GM23338 (cell line): ENCODE data around the gene RAD50. TPM values are rescaled to one million over a fixed set of nuclear protein-coding genes. Genes with fewer than 3 reads are reported as not detected.

ENCODE experiments used
- ATAC-seq: fragments of 200-7000 bp; cut with Tn5 transposase; 3 replicates; pipeline ENCODE4 v1.9.1; 2020
- DNase-seq: peaks from one replicate; pipeline ENCODE4 v3.0.0-alpha.2; 2015; ENCODE audit warnings: low spot score
- H2AFZ ChIP-seq: fragments of 200-600 bp; sonication (generic); 2 replicates; pipeline ENCODE4 v1.8.0; 2016; ENCODE audit warnings: antibody characterized with exemption, mild to moderate bottlenecking, moderate library complexity
- H3F3A ChIP-seq: fragments of 200-600 bp; sonication (generic); replicated peaks from 2 replicates; pipeline ENCODE4 v1.8.0; 2017; ENCODE audit warnings: antibody characterized with exemption, mixed run types, low read depth
- H3K27ac ChIP-seq: fragments of 200-600 bp; sonication (generic); 2 replicates; pipeline ENCODE4 v1.6.1; 2016; ENCODE audit warnings: low read depth
- H3K27me3 ChIP-seq: fragments of 200-600 bp; sonication (generic); 2 replicates; pipeline ENCODE4 v1.8.0; 2016; ENCODE audit warnings: mild to moderate bottlenecking, mixed run types, moderate library complexity; ENCODE audit not compliant: insufficient read depth
- H3K36me3 ChIP-seq: fragments of 200-600 bp; sonication (generic); 2 replicates; pipeline ENCODE4 v1.8.0; 2016; ENCODE audit warnings: mild to moderate bottlenecking; ENCODE audit not compliant: insufficient read depth
- H3K4me1 ChIP-seq: fragments of 200-600 bp; sonication (generic); 2 replicates; pipeline ENCODE4 v1.8.0; 2016; ENCODE audit warnings: mild to moderate bottlenecking, moderate library complexity; ENCODE audit not compliant: insufficient read depth
- H3K4me2 ChIP-seq: fragments of 200-600 bp; sonication (generic); 2 replicates; pipeline ENCODE4 v1.7.1; 2017; ENCODE audit warnings: mixed run types
- H3K4me3 ChIP-seq: fragments of 200-600 bp; sonication (generic); 2 replicates; pipeline ENCODE4 v1.6.1; 2016; ENCODE audit warnings: mixed run types
- H3K79me2 ChIP-seq: fragments of 200-600 bp; sonication (generic); replicated peaks from 2 replicates; pipeline ENCODE4 v1.8.0; 2017; ENCODE audit warnings: mild to moderate bottlenecking; ENCODE audit not compliant: insufficient read depth
- H3K9me2 ChIP-seq: fragments of 200-600 bp; sonication (generic); 2 replicates; pipeline ENCODE4 v1.8.0; 2017; ENCODE audit not compliant: insufficient read depth
- H4K20me1 ChIP-seq: fragments of 200-600 bp; sonication (generic); replicated peaks from 2 replicates; pipeline ENCODE4 v1.8.0; 2017; ENCODE audit warnings: mild to moderate bottlenecking; ENCODE audit not compliant: insufficient read depth
- H3K27ac Mint-ChIP-seq: 2 replicates; pipeline ENCODE4 v1.8.0; 2020; ENCODE audit warnings: inconsistent platforms, mild to moderate bottlenecking, moderate library complexity, mixed read lengths
- H3K27me3 Mint-ChIP-seq: 3 replicates; pipeline ENCODE4 v1.8.0; 2022; ENCODE audit warnings: low read depth, mild to moderate bottlenecking, moderate library complexity, mixed read lengths, inconsistent platforms; ENCODE audit not compliant: insufficient read depth, poor library complexity
- H3K36me3 Mint-ChIP-seq: 3 replicates; pipeline ENCODE4 v1.8.0; 2021; ENCODE audit warnings: low read depth, mild to moderate bottlenecking, inconsistent platforms, moderate library complexity, mixed read lengths
- H3K4me1 Mint-ChIP-seq: 3 replicates; pipeline ENCODE4 v1.8.0; 2020; ENCODE audit warnings: mild to moderate bottlenecking, inconsistent platforms, mixed read lengths
- H3K4me3 Mint-ChIP-seq: 3 replicates; pipeline ENCODE4 v1.8.0; 2021; ENCODE audit warnings: moderate library complexity, mild to moderate bottlenecking, inconsistent platforms, mixed read lengths
- H3K9me3 Mint-ChIP-seq: 3 replicates; pipeline ENCODE4 v1.8.0; 2020; ENCODE audit warnings: moderate library complexity, mild to moderate bottlenecking, inconsistent platforms, mixed read lengths
- EZH2 ChIP-seq: fragments of 200-600 bp; sonication (generic); IDR thresholded peaks from one replicate; pipeline ENCODE4 v1.8.0; 2017; ENCODE audit warnings: antibody characterized with exemption, mild to moderate bottlenecking, low read depth; ENCODE audit not compliant: unreplicated experiment
- EZH2phosphoT487 ChIP-seq: fragments of 200-600 bp; sonication (generic); IDR thresholded peaks from one replicate; pipeline ENCODE4 v1.8.1; 2018; ENCODE audit warnings: antibody characterized with exemption; ENCODE audit not compliant: unreplicated experiment
- POLR2AphosphoS5 ChIP-seq: IDR thresholded peaks from 2 replicates; pipeline ENCODE4 v1.6.1; 2016; ENCODE audit warnings: antibody characterized with exemption, low read depth
- ZNF114 ChIP-seq: fragments of 250-450 bp; sonication (Bioruptor Pico); IDR thresholded peaks from 2 replicates; pipeline ENCODE4 v1.5.0; 2020; ENCODE audit warnings: mild to moderate bottlenecking, moderate library complexity
- polyA plus RNA-seq: library from polyadenylated mRNA; unstranded; fragments of >200 nt; fragmentation: Nextera tagmentation; extraction: Ambion mirVana; gene quantifications from 2 replicates; pipeline ENCODE4 v1.2.1, GENCODE V29; 2016
- total RNA-seq: library from RNA; depleted of rRNA; stranded (reverse); fragments of >200 nt; shearing (Covaris generic); gene quantifications from 2 replicates; pipeline ENCODE4 v1.2.3, GENCODE V29; 2014
- TF ChIP-seq, protein P1 (sequence below): IDR thresholded peaks from one replicate; pipeline ENCODE4 v1.6.1; 2018; ENCODE audit warnings: antibody characterized with exemption; ENCODE audit not compliant: unreplicated experiment
- TF ChIP-seq, protein P2 (sequence below): fragments of 250-450 bp; sonication (Bioruptor Pico); IDR thresholded peaks from 2 replicates; pipeline ENCODE4 v1.5.0; 2020; ENCODE audit warnings: mild to moderate bottlenecking, moderate library complexity
- TF ChIP-seq, protein P3 (sequence below), 2 experiments: fragments of 200-600 bp in 1 of 2; sonication (generic) in 1 of 2; conservative IDR thresholded peaks; 2 replicates each; pipeline versions ENCODE4 v1.5.1 to v1.6.1; 2016 to 2017; ENCODE audit warnings: antibody characterized with exemption in 2 of 2, low read depth in 2 of 2, mild to moderate bottlenecking in 2 of 2, moderate library complexity in 1 of 2

The RAD50 gene
- total and polyA plus RNA-seq, 2 experiments from 2014 or later = 27.0 to 52.2 TPM

DNA sequence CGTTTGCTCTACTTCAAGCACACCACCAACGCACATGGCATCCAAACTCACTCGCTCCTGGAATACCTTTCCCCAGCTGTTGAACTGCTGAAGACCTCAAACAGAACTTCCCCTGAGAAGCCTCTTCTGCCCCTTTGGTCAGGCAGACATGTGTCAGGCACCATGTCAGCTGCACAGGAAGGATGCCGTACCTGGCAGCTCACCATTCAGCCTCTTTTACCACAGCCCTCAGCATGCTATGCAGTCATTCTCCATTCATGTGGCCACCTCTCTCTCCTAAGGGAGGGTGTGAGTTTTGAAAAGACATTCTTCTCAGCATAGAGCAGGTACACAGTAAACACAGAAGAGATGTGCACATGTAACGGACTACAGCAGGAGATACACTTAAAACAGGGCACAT, 131.2 kb downstream of the RAD50 start (continued):
- TF ChIP-seq, protein P1, sequence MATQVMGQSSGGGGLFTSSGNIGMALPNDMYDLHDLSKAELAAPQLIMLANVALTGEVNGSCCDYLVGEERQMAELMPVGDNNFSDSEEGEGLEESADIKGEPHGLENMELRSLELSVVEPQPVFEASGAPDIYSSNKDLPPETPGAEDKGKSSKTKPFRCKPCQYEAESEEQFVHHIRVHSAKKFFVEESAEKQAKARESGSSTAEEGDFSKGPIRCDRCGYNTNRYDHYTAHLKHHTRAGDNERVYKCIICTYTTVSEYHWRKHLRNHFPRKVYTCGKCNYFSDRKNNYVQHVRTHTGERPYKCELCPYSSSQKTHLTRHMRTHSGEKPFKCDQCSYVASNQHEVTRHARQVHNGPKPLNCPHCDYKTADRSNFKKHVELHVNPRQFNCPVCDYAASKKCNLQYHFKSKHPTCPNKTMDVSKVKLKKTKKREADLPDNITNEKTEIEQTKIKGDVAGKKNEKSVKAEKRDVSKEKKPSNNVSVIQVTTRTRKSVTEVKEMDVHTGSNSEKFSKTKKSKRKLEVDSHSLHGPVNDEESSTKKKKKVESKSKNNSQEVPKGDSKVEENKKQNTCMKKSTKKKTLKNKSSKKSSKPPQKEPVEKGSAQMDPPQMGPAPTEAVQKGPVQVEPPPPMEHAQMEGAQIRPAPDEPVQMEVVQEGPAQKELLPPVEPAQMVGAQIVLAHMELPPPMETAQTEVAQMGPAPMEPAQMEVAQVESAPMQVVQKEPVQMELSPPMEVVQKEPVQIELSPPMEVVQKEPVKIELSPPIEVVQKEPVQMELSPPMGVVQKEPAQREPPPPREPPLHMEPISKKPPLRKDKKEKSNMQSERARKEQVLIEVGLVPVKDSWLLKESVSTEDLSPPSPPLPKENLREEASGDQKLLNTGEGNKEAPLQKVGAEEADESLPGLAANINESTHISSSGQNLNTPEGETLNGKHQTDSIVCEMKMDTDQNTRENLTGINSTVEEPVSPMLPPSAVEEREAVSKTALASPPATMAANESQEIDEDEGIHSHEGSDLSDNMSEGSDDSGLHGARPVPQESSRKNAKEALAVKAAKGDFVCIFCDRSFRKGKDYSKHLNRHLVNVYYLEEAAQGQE = no peak

DNA sequence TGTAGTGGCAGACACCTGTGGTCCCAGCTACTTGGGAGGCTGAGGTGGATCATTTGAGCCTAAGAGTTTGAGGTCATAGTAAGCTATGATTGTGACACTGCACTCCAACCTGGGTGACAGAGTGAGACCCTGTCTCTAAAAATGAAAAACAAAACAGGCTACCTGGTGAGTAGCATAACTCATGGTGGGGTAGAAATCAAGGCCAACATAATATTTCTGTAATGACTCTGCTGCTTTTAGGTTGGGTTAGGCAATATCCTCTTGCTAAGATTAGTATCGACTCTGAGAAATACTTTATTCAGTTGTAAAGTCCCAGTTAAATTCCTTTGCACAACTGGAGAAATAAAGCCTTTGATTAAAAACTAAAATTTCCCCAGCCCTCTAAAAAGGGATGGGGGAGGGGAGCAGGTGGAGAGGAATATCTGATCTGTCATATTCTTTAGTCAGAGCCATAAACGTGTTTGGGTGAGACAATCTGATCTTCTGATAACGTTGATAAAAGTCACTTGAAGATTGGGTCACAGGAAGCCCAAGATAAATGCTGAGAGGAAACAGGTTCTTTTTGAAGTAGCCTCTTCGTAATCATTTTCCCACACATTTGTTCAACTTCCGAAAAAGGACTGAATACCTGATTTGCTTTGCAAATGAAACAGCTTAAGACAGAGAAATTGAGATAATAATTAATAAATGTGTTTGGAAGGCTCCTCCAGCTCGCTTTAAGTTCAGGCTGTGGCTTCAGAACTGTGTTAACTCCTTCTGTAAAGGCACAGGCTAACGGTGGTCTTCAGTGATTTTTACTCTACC, 132.0 kb downstream of the RAD50 start:
- ATAC-seq (no peak), DNase-seq (no peak)
- Histone ChIP-seq H3K9me2 (no peaks in the 10 kb centered on the region), H3K36me3 (no peaks in the 10 kb centered on the region), H4K20me1 (no peaks in the 10 kb centered on the region), H3K79me2 (no peaks in the 10 kb centered on the region), H3K27ac (no peak overlapping the region), H3K4me2 (no peak overlapping the region), H3K4me1 (no peaks in the 10 kb centered on the region), H3K4me3 (no peak overlapping the region), H3F3A (no peaks in the 10 kb centered on the region), H2AFZ (no peak overlapping the region), H3K27me3 (no peaks in the 10 kb centered on the region)
- Mint-ChIP-seq H3K27me3 (peaks cover 5% of the 10 kb centered on the region), H3K4me1 (no peaks in the 10 kb centered on the region; the same call in 2 of the 3 replicates), H3K36me3 (no peaks in the 10 kb centered on the region), H3K27ac (no peak overlapping the region), H3K9me3 (no peaks in the 10 kb centered on the region), H3K4me3 (no peak overlapping the region)
- TF ChIP-seq EZH2 (no peak), POLR2AphosphoS5 (no peak), EZH2phosphoT487 (no peak), ZNF114 (CRISPR knock-in tag) (no peak)
- TF ChIP-seq, protein P2, sequence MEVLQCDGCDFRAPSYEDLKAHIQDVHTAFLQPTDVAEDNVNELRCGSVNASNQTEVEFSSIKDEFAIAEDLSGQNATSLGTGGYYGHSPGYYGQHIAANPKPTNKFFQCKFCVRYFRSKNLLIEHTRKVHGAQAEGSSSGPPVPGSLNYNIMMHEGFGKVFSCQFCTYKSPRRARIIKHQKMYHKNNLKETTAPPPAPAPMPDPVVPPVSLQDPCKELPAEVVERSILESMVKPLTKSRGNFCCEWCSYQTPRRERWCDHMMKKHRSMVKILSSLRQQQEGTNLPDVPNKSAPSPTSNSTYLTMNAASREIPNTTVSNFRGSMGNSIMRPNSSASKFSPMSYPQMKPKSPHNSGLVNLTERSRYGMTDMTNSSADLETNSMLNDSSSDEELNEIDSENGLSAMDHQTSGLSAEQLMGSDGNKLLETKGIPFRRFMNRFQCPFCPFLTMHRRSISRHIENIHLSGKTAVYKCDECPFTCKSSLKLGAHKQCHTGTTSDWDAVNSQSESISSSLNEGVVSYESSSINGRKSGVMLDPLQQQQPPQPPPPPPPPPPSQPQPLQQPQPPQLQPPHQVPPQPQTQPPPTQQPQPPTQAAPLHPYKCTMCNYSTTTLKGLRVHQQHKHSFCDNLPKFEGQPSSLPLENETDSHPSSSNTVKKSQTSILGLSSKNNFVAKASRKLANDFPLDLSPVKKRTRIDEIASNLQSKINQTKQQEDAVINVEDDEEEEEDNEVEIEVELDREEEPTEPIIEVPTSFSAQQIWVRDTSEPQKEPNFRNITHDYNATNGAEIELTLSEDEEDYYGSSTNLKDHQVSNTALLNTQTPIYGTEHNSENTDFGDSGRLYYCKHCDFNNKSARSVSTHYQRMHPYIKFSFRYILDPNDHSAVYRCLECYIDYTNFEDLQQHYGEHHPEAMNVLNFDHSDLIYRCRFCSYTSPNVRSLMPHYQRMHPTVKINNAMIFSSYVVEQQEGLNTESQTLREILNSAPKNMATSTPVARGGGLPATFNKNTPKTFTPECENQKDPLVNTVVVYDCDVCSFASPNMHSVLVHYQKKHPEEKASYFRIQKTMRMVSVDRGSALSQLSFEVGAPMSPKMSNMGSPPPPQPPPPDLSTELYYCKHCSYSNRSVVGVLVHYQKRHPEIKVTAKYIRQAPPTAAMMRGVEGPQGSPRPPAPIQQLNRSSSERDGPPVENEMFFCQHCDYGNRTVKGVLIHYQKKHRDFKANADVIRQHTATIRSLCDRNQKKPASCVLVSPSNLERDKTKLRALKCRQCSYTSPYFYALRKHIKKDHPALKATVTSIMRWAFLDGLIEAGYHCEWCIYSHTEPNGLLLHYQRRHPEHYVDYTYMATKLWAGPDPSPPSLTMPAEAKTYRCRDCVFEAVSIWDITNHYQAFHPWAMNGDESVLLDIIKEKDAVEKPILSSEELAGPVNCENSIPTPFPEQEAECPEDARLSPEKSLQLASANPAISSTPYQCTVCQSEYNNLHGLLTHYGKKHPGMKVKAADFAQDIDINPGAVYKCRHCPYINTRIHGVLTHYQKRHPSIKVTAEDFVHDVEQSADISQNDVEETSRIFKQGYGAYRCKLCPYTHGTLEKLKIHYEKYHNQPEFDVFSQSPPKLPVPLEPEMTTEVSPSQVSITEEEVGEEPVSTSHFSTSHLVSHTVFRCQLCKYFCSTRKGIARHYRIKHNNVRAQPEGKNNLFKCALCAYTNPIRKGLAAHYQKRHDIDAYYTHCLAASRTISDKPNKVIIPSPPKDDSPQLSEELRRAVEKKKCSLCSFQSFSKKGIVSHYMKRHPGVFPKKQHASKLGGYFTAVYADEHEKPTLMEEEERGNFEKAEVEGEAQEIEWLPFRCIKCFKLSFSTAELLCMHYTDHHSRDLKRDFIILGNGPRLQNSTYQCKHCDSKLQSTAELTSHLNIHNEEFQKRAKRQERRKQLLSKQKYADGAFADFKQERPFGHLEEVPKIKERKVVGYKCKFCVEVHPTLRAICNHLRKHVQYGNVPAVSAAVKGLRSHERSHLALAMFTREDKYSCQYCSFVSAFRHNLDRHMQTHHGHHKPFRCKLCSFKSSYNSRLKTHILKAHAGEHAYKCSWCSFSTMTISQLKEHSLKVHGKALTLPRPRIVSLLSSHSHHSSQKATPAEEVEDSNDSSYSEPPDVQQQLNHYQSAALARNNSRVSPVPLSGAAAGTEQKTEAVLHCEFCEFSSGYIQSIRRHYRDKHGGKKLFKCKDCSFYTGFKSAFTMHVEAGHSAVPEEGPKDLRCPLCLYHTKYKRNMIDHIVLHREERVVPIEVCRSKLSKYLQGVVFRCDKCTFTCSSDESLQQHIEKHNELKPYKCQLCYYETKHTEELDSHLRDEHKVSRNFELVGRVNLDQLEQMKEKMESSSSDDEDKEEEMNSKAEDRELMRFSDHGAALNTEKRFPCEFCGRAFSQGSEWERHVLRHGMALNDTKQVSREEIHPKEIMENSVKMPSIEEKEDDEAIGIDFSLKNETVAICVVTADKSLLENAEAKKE = no peak
- TF ChIP-seq, protein P3, sequence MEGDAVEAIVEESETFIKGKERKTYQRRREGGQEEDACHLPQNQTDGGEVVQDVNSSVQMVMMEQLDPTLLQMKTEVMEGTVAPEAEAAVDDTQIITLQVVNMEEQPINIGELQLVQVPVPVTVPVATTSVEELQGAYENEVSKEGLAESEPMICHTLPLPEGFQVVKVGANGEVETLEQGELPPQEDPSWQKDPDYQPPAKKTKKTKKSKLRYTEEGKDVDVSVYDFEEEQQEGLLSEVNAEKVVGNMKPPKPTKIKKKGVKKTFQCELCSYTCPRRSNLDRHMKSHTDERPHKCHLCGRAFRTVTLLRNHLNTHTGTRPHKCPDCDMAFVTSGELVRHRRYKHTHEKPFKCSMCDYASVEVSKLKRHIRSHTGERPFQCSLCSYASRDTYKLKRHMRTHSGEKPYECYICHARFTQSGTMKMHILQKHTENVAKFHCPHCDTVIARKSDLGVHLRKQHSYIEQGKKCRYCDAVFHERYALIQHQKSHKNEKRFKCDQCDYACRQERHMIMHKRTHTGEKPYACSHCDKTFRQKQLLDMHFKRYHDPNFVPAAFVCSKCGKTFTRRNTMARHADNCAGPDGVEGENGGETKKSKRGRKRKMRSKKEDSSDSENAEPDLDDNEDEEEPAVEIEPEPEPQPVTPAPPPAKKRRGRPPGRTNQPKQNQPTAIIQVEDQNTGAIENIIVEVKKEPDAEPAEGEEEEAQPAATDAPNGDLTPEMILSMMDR (conservative IDR thresholded peaks at IDR 0.05; ENCODE audit: low read depth in 2 of 2) = no peak
- TF ChIP-seq, protein P1 = no peak
